ENCODE results near the gene RCN2. TPM values are rescaled to one million over a fixed set of nuclear protein-coding genes. Genes with fewer than 3 reads are reported as not detected.
"Not testable (repeated sequence)": the region's sequence is repeated elsewhere in the genome, so short reads cannot be mapped to it uniquely, and the experiment has no call there.

Gene RCN2, protein sequence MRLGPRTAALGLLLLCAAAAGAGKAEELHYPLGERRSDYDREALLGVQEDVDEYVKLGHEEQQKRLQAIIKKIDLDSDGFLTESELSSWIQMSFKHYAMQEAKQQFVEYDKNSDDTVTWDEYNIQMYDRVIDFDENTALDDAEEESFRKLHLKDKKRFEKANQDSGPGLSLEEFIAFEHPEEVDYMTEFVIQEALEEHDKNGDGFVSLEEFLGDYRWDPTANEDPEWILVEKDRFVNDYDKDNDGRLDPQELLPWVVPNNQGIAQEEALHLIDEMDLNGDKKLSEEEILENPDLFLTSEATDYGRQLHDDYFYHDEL
- 10 to 100 TPM; 23.2 to 26.8 TPM for total RNA-seq

DNA sequence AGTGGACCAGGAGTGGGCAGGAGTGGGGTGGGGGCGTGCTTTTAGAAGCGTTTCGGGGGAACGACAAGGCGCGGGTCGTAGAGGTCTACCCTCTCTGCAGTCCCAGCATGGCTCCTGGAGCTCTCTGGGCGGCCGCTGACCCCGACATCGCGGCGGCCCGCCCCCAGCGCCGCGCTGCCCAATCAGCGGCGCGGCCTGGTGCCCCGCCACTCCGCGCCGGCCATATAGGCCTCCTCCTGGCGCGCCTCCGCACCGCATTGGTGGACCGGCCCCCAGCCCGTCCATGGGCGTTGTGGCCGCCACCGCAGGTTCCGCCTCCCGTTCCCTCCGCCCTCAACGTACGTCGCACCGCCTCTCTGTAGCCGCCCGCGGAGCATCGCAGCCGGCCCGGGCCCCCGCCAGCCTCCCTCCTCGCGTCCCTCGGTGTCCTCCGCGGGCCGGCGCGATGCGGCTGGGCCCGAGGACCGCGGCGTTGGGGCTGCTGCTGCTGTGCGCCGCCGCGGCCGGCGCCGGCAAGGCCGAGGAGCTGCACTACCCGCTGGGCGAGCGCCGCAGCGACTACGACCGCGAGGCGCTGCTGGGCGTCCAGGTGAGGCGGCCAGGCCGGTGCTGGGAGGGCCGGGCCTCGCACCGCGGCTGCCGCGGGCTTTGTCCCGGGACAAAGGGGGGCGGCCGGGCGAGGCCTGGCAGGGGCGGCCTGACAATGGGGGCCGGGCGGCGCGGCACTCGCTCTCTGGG is at the start of gene RCN2:
Gene RCN2, plus strand, starts transcription at position 353 of the 738 bp plus-strand sequence. Its CDS starts 93 bp downstream, at position 446.
- POLR2A ChIA-PET: interaction anchor here (1.0 kb wide), 1 partner anchor 15 kb away, joined by 3 read pairs; no protein-coding TSS in a partner anchor
- DNase-seq: peak; percentile 92
- peaks cover 46% of the 10 kb centered on the region for H3K4me1 Mint-ChIP-seq
- H3K36me3 Mint-ChIP-seq (ENCODE audit: low read depth): peaks cover 20% of the 10 kb centered on the region
- H3K4me3 Mint-ChIP-seq: peak within 1 kb of the TSS; percentile 82
- peaks cover 11% of the 10 kb centered on the region for H3K27me3 Mint-ChIP-seq
- peak within 1 kb of the TSS; percentile 90 for H3K27ac Mint-ChIP-seq
- H3K9me3 Mint-ChIP-seq: no peaks in the 10 kb centered on the region
- CTCF ChIA-PET: interaction anchor here (0.7 to 1.5 kb wide), 3 partner anchors 15 to 82 kb away, joined by 3 to 4 read pairs (median 4); no protein-coding TSS in a partner anchor

DNA sequence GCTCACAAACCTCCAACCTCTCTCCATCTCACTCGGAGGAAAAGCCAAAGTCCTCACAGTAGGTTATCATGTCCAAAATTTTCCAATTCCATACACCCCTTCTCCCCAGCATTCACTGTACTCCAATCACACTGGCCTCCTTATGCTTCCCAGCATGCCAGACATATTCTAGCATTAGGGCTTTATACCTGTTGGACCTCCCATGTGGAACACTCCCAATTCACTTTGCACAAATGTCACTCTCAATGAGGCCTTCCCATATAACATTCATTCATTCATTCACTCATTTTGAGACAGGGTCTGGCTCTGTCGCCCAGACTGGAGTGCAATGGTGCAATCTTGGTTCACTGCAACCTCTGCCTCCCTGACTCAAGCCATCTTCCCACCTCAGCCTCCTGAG is 46.3 kb upstream of the RCN2 start:
- no peak for DNase-seq
- ChIA-PET CTCF (no interaction called here), POLR2A (no interaction called here)
- Mint-ChIP-seq H3K36me3 (ENCODE audit: low read depth) (peaks cover 26% of the 10 kb centered on the region), H3K4me3 (no peak overlapping the region), H3K9me3 (peaks cover 11% of the 10 kb centered on the region), H3K4me1 (peaks cover 7% of the 10 kb centered on the region), H3K27ac (no peak overlapping the region), H3K27me3 (no peaks in the 10 kb centered on the region)

DNA sequence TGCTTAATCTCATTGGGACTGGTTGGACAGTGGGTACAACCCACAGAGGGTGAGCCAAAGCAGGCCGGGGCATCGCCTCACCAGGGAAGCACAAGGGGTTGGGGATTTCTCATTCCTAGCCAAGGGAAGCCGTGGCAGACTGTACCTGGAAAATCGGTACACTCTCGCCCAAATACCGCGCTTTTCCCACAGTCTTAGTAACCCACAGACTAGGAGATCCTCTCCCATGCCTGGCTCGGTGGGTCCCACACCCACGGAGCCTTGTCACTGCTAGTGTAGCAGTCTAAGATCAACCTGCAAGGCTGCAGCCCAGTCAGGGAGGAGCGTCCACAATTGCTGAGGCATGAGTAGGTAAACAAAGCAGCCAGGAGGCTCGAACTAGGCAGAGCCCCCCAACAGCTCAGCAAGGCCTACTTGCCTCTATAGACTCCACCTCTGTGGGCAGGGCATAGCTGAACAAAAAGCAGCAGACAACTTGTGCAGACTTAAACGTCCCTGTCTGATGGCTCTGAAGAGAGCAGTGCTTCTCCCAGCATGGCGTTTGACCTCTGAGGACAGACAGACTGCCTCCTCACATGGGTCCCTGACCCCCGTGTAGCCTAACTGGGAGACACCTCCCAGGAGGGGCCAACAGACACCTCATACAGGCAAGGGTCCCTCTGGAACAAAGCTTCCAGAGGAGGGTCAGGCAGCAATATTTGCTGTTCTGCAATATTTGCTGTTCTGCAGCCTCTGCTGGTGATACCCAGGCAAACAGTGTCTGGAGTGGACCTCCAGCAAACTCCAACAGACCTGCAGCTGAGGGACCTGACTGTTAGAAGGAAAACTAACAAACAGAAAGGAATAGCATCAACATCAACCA is 44.0 kb upstream of the RCN2 start:
- H3K27me3 Mint-ChIP-seq, H3K4me3 Mint-ChIP-seq, H3K4me1 Mint-ChIP-seq, POLR2A ChIA-PET, DNase-seq: not testable (repeated sequence)
- CTCF ChIA-PET: interaction anchor here (0.9 kb wide), 1 partner anchor 610 kb away, joined by 4 read pairs; no protein-coding TSS in a partner anchor
- peaks cover 20% of the 10 kb centered on the region for H3K9me3 Mint-ChIP-seq
- peaks cover 41% of the 10 kb centered on the region for H3K36me3 Mint-ChIP-seq (ENCODE audit: low read depth)
- peak overlapping the region; percentile 7 for H3K27ac Mint-ChIP-seq

DNA sequence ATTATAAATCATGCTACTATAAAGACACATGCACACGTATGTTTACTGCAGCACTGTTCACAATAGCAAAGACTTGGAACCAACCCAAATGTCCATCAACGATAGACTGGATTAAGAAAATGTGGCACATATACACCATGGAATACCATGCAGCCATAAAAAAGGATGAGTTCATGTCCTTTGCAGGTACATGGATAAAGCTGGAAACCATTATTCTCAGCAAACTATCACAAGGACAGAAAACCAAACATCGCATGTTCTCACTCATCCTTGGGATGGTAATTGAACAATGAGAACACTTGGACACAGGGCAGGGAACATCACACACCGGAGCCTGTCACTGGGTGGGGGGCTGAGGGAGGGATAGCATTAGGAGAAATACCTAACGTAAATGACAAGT is 38.7 kb upstream of the RCN2 start:
- DNase-seq, H3K27me3 Mint-ChIP-seq, CTCF ChIA-PET, H3K4me3 Mint-ChIP-seq, POLR2A ChIA-PET, H3K27ac Mint-ChIP-seq: not testable (repeated sequence)
- peaks cover 31% of the 10 kb centered on the region for H3K9me3 Mint-ChIP-seq
- H3K4me1 Mint-ChIP-seq: peaks cover 18% of the 10 kb centered on the region
- peaks cover 61% of the 10 kb centered on the region for H3K36me3 Mint-ChIP-seq (ENCODE audit: low read depth)

DNA sequence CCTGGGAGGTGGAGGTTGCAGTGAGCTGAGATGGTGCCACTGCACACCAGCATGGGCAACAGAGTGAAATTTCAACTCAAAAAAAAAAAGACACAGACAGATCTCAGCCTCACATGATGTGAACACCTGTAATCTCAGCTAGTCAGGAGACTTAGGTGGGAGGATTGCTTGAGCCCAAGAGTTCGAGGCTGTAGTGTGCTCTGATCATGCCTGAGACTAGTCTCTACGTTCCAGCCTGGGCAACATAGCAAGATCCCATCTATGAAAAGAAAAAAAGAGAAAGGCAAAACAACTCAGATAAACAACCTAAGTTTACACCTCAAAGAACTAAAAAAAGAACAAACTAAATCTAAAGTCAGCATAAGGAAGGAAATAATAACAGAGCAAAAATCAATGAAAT is 37.4 kb upstream of the RCN2 start:
- Mint-ChIP-seq H3K27ac (no peak overlapping the region), H3K4me3 (no peak overlapping the region), H3K36me3 (ENCODE audit: low read depth) (peaks cover 62% of the 10 kb centered on the region), H3K9me3 (peaks cover 28% of the 10 kb centered on the region), H3K27me3 (no peaks in the 10 kb centered on the region), H3K4me1 (peaks cover 12% of the 10 kb centered on the region)
- ChIA-PET CTCF (no interaction called here), POLR2A (no interaction called here)
- no peak for DNase-seq

DNA sequence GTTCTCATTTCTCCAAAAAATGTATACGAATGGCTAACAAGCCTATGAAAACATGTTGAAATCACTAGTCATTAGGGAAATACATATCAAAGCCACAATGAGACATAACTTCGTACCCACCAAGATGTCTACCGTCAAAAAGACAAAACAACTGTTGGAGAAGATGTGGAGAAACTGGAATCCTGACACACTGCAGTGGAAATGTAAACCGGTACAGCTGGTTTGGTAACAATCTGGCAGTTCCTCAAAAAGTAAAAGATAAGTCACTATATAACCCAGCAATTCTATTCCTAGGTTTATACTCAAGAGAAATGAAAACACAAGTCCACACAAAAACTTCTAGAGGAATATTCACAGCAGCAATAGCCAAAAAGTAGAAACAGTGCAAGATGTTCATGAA is 33.4 kb upstream of the RCN2 start:
- Mint-ChIP-seq H3K36me3 (ENCODE audit: low read depth) (peaks cover 33% of the 10 kb centered on the region), H3K4me3 (no peak overlapping the region), H3K9me3 (peaks cover 15% of the 10 kb centered on the region), H3K27ac (no peak overlapping the region), H3K27me3 (no peaks in the 10 kb centered on the region), H3K4me1 (peaks cover 24% of the 10 kb centered on the region)
- POLR2A ChIA-PET: no interaction called here
- DNase-seq: no peak
- CTCF ChIA-PET: no interaction called here

DNA sequence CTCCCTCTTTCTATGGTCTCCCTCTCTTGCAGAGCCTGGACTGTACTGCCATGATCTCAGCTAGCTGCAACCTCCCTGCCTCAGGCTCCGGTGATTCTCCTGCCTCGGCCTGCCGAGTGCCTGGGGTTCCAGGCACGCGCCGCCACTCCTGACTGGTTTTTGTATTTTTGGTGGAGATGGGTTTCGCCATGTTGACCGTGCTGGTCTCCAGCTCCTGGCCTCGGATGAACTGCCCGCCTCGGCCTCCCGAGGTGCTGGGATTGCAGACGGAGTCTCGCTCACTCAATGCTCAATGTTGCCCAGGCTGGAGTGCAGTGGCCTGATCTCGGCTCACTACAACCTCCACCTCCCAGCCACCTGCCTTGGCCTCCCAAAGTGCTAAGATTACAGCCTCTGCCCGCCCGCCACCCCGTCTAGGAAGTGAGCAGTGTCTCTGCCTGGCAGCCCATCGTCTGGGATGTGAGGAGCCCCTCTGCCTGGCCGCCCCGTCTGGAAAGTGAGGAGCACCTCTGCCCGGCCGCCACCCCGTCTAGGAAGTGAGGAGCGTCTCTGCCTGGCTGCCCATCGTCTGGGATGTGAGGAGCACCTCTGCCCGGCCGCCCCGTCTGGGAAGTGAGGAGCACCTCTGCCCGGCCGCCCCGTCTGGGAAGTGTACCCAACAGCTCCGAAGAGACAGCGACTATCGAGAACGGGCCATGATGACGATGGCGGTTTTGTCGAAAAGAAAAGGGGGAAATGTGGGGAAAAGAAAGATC is 32.2 kb upstream of the RCN2 start:
- H3K27ac Mint-ChIP-seq, CTCF ChIA-PET, H3K9me3 Mint-ChIP-seq, POLR2A ChIA-PET, DNase-seq, H3K27me3 Mint-ChIP-seq, H3K4me3 Mint-ChIP-seq: not testable (repeated sequence)
- Mint-ChIP-seq H3K4me1 (peaks cover 32% of the 10 kb centered on the region), H3K36me3 (ENCODE audit: low read depth) (peaks cover 22% of the 10 kb centered on the region)

DNA sequence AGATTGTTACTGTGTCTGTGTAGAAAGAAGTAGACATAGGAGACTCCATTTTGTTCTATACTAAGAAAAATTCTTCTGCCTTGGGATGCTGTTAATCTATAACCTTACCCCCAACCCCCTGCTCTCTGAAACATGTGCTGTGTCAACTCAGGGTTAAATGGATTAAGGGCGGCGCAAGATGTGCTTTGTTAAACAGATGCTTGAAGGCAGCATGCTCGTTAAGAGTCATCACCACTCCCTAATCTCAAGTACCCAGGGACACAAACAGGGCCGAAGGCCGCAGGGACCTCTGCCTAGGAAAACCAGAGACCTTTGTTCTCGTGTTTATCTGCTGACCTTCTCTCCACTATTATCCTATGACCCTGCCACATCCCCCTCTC is 31.6 kb upstream of the RCN2 start:
- H3K36me3 Mint-ChIP-seq (ENCODE audit: low read depth): peaks cover 17% of the 10 kb centered on the region
- POLR2A ChIA-PET, DNase-seq: not testable (repeated sequence)

DNA sequence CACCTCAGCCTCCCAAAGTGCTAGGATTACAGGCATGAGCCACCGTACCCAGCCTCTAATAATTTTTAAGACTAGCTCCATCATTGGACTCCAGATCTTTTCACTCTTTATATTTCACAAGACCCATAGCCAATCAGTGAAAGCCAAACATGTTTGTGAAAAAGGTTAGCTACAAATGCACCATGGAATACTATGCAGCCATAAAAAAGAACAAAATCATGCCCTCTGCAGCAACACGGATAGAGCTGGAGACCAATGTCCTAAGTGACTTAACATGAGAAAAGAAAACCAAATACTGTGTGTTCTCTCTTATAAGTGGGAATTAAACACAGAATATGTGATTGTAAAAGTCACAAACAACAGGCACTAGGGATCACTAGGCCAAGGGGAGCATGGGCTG is 29.6 kb upstream of the RCN2 start:
- Mint-ChIP-seq H3K9me3 (peaks cover 4% of the 10 kb centered on the region), H3K27ac (no peak overlapping the region), H3K27me3 (no peaks in the 10 kb centered on the region), H3K4me3 (no peak overlapping the region), H3K36me3 (ENCODE audit: low read depth) (peaks cover 8% of the 10 kb centered on the region), H3K4me1 (peaks cover 38% of the 10 kb centered on the region)
- CTCF ChIA-PET: interaction anchor here (0.9 kb wide), 1 partner anchor 59 kb away, joined by 3 read pairs; no protein-coding TSS in a partner anchor
- no peak for DNase-seq
- POLR2A ChIA-PET: no interaction called here

More for the DNA sequence above, 31.6 kb upstream of the RCN2 start:
- H3K4me3 Mint-ChIP-seq, H3K27me3 Mint-ChIP-seq, H3K27ac Mint-ChIP-seq, CTCF ChIA-PET, H3K9me3 Mint-ChIP-seq: not testable (repeated sequence)
- H3K4me1 Mint-ChIP-seq: peaks cover 29% of the 10 kb centered on the region

DNA sequence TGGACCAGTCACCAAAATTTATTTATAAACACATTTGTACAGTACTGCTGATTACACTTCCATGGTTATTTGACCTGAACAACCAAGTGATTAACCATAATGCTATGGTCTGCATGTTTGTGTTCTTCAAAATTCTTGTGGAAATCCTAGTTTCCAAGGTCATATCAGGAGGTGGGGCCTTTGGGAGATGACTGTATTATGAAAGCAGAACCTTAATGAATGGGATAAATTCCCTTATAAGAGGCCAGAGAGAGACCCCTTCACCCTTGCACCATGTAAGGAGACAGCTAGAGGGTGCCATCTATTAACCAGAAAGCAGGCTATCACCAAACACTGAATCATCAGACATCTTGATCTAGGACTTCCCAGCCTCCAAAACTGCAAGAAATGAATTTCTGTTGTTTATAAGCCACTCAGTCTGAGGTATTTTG is 28.3 kb upstream of the RCN2 start:
- POLR2A ChIA-PET: no interaction called here

DNA sequence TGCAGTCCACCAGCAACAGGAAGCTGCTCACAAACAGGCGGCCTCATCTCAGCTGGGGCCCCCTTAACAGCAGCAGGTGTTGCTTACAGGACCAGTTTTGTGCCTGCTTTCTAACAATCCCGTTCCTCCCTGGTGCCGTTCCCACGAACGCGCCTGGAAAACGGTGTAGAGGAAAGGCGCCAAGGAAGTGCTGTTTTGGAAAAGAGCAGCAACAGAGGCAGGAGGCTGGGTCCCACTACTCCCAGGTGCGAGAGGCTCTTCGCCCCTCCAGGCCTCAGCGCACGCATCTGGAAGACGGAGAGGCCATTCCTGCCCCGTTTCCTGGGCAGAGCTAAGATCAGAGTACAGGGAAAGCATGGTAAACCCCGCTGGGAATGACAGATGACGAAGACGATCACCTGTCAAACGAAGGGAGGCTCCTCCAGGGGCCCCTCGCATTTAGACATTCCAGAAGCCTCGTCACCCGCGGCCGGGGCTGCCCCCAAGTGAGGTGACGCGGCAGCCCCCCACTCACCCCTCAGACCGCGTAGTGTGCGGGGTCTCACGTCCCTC is 27.0 kb upstream of the RCN2 start:
- ChIA-PET POLR2A (no interaction called here), CTCF (interaction anchor here (1.5 kb wide), 1 partner anchor 92 kb away, joined by 3 read pairs; no protein-coding TSS in a partner anchor)
- peak; percentile 12 for DNase-seq
- Mint-ChIP-seq H3K36me3 (ENCODE audit: low read depth) (peaks cover 2% of the 10 kb centered on the region), H3K9me3 (peaks cover 4% of the 10 kb centered on the region), H3K4me1 (peaks cover 38% of the 10 kb centered on the region), H3K27me3 (peaks cover 3% of the 10 kb centered on the region), H3K27ac (peak overlapping the region; percentile 92), H3K4me3 (peak overlapping the region; percentile 90)

More for the DNA sequence above, 28.3 kb upstream of the RCN2 start:
- H3K27ac Mint-ChIP-seq: peak overlapping the region; percentile 73
- peaks cover 4% of the 10 kb centered on the region for H3K9me3 Mint-ChIP-seq
- peak overlapping the region; percentile 90 for H3K4me3 Mint-ChIP-seq
- peaks cover 3% of the 10 kb centered on the region for H3K27me3 Mint-ChIP-seq
- peak; percentile 13 for DNase-seq
- H3K4me1 Mint-ChIP-seq: peaks cover 38% of the 10 kb centered on the region
- peaks cover 7% of the 10 kb centered on the region for H3K36me3 Mint-ChIP-seq (ENCODE audit: low read depth)
- CTCF ChIA-PET: interaction anchor here (1.5 kb wide), 1 partner anchor 94 kb away, joined by 3 read pairs; no protein-coding TSS in a partner anchor
